22Rv1 (cell line): ENCODE data around the gene AFTPH.

Experiments used
- H3K27ac ChIP-seq: fragments of 450-650 bp; 2 replicates; pipeline ENCODE4 v1.5.1; 2017
- CTCF ChIP-seq: fragments of 450-650 bp; IDR thresholded peaks from 2 replicates; pipeline ENCODE4 v1.5.1; 2017; ENCODE audit warnings: mild to moderate bottlenecking
- ZFX ChIP-seq: fragments of 450-650 bp; IDR thresholded peaks from 2 replicates; pipeline ENCODE4 v1.6.1; 2017; ENCODE audit warnings: antibody characterized with exemption, borderline replicate concordance

Gene AFTPH

GRCh38 chr2:64615844-64616536 lies 91.9 kb downstream of the AFTPH start:
- TF ChIP-seq ZFX (no peak), CTCF (no peak)
- no peak overlapping the region for H3K27ac ChIP-seq

- TF ChIP-seq ZFX (no peak), CTCF (no peak)
- no peak overlapping the region for H3K27ac ChIP-seq
Measured at GRCh38 chr2:64617631-64618151, 93.6 kb downstream of the AFTPH start.

- H3K27ac ChIP-seq = no peak overlapping the region
- TF ChIP-seq ZFX (no peak), CTCF (no peak)
Measured at GRCh38 chr2:64620661-64621060, 96.5 kb downstream of the AFTPH start.

- no peak for TF ChIP-seq ZFX
- no peak for TF ChIP-seq CTCF
- H3K27ac ChIP-seq = no peak overlapping the region
Measured at GRCh38 chr2:64622443-64623241, 98.5 kb downstream of the AFTPH start.

GRCh38 chr2:64623242-64623850 lies 99.2 kb downstream of the AFTPH start:
- TF ChIP-seq CTCF (no peak), ZFX (no peak)
- no peak overlapping the region for H3K27ac ChIP-seq

GRCh38 chr2:64624108-64624610 lies 100.0 kb downstream of the AFTPH start:
- no peak overlapping the region for H3K27ac ChIP-seq
- no peak for TF ChIP-seq CTCF
- no peak for TF ChIP-seq ZFX
